Fibroblast of villous mesenchyme (primary cell): ENCODE measurements around the gene PCDHGB5. TPM values are rescaled to one million over a fixed set of nuclear protein-coding genes. Genes with fewer than 3 reads are reported as not detected.
A peak's percentile ranks its signal among the peaks of the same experiment; 100 is the strongest.
"Not testable (repeated sequence)": the region's sequence is repeated elsewhere in the genome, so short reads cannot be mapped to it uniquely, and the experiment has no call there.

ENCODE experiments used
- DNase-seq: peaks from one replicate; pipeline ENCODE4 v3.0.0-alpha.2; 2010; ENCODE audit warnings: low read depth
- H3K4me3 ChIP-seq: 2 replicates; pipeline ENCODE4 v1.5.1; 2011; ENCODE audit warnings: low read depth, mild to moderate bottlenecking, low read length
- total RNA-seq: library from RNA; depleted of rRNA; stranded (reverse); fragments of >200 nt; gene quantifications from 2 replicates; pipeline ENCODE4 v1.2.3, GENCODE V29; 2012
- TF ChIP-seq, protein P1 (sequence below): IDR thresholded peaks from 2 replicates; pipeline ENCODE4 v1.5.1; 2012; ENCODE audit warnings: low read depth, mild to moderate bottlenecking, low read length; ENCODE audit not compliant: insufficient read depth

PCDHGB5 gene
- total RNA-seq, 1 donor: 25.0 TPM

DNA sequence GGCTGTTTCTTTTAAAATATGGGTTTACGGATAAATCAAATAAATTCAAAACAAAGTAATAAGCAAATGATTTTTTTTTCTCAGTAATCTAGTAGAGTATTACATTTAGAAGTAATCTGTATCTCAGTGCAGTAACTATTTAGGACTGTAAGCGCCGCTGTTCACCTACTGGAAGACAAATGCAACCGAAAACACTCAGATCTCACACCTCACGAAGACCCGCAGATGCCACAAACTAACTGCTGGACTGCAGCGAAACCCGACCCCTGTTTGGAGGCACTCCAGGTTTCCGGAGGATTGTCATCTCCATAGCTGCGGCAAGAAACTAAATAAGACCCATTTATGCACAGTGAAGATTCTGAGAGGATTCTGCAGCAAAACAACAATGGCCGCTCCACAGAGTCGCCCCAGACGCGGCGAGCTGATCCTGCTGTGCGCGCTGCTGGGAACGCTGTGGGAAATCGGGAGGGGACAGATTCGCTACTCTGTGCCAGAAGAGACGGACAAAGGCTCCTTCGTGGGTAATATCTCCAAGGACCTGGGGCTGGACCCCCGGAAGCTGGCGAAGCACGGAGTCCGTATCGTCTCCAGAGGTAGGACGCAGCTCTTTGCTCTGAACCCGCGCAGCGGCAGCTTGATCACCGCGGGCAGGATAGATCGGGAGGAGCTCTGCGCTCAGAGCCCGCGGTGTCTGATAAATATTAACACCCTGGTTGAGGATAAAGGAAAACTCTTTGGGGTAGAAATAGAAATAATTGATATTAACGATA is 5.1 kb upstream of the PCDHGB5 start, which contains the start of gene PCDHGA8:
Gene PCDHGA8 (plus strand): TSS at position 205 of the 770 bp plus-strand sequence. CDS start 181 bp downstream, at position 386.
- H3K4me3 ChIP-seq: no peak within 1 kb of the TSS
- peak; percentile 9 for DNase-seq
- TF ChIP-seq, protein P1, sequence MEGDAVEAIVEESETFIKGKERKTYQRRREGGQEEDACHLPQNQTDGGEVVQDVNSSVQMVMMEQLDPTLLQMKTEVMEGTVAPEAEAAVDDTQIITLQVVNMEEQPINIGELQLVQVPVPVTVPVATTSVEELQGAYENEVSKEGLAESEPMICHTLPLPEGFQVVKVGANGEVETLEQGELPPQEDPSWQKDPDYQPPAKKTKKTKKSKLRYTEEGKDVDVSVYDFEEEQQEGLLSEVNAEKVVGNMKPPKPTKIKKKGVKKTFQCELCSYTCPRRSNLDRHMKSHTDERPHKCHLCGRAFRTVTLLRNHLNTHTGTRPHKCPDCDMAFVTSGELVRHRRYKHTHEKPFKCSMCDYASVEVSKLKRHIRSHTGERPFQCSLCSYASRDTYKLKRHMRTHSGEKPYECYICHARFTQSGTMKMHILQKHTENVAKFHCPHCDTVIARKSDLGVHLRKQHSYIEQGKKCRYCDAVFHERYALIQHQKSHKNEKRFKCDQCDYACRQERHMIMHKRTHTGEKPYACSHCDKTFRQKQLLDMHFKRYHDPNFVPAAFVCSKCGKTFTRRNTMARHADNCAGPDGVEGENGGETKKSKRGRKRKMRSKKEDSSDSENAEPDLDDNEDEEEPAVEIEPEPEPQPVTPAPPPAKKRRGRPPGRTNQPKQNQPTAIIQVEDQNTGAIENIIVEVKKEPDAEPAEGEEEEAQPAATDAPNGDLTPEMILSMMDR: peak; percentile 18

DNA sequence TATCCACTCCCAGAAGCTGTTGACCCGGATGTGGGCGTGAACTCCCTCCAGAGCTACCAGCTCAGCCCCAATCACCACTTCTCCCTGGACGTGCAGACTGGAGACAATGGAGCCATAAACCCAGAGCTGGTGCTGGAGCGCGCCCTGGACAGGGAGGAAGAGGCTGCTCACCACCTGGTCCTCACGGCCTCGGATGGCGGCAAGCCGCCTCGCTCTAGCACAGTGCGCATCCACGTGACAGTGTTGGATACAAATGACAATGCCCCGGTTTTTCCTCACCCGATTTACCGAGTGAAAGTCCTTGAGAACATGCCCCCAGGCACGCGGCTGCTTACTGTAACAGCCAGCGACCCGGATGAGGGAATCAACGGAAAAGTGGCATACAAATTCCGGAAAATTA is 4.5 kb upstream of the PCDHGB5 start:
- no peak for DNase-seq
- no peak overlapping the region for H3K4me3 ChIP-seq
- TF ChIP-seq, protein P1: no peak

DNA sequence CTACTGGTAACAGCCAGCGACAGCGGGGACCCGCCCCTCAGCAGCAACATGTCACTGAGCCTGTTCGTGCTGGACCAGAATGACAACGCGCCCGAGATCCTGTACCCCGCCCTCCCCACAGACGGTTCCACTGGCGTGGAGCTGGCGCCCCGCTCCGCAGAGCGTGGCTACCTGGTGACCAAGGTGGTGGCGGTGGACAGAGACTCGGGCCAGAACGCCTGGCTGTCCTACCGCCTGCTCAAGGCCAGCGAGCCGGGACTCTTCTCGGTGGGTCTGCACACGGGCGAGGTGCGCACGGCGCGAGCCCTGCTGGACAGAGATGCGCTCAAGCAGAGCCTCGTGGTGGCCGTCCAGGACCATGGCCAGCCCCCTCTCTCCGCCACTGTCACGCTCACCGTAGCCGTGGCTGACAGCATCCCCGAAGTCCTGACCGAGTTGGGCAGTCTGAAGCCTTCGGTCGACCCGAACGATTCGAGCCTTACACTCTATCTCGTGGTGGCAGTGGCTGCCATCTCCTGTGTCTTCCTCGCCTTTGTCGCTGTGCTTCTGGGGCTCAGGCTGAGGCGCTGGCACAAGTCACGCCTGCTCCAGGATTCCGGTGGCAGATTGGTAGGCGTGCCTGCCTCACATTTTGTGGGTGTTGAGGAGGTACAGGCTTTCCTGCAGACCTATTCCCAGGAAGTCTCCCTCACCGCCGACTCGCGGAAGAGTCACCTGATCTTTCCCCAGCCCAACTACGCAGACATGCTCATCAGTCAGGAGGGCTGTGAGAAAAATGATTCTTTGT is 3.2 kb upstream of the PCDHGB5 start:
- DNase-seq: not testable (repeated sequence)

DNA sequence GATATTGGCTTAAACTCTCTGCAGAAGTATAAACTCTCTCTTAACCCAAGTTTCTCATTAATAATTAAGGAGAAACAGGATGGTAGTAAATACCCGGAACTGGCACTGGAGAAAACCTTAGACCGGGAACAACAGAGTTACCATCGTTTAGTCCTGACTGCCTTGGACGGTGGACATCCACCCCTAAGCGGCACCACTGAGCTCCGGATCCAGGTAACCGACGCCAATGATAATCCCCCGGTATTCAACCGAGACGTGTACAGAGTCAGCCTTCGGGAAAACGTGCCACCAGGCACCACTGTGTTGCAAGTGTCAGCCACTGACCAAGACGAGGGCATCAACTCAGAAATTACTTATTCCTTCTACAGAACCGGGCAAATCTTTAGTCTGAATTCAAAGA is 861 bp downstream of the PCDHGB5 start:
- peak overlapping the region; percentile 3 for H3K4me3 ChIP-seq
- DNase-seq: no peak
- TF ChIP-seq, protein P1: no peak

More for the DNA sequence above, 3.2 kb upstream of the PCDHGB5 start:
- H3K4me3 ChIP-seq: not testable (repeated sequence)

DNA sequence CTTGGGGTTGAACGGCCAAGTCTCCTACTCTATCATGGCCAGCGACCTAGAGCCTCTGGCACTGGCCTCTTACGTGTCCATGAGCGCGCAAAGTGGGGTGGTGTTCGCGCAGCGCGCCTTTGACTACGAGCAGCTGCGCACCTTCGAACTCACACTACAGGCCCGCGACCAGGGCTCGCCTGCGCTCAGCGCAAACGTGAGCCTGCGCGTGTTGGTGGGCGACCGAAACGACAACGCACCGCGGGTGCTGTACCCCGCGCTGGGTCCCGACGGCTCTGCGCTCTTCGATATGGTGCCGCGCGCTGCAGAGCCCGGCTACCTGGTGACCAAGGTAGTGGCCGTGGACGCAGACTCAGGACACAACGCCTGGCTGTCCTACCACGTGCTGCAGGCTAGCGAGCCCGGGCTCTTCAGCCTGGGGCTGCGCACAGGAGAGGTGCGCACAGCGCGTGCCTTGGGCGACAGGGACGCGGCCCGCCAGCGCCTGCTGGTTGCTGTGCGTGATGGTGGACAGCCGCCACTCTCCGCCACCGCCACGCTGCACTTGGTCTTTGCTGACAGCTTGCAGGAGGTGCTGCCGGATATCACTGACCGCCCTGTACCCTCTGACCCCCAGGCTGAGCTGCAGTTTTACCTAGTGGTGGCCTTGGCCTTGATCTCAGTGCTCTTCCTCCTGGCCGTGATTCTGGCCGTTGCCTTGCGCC is 2.0 kb downstream of the PCDHGB5 start:
- TF ChIP-seq, protein P1: no peak
- no peak for DNase-seq
- H3K4me3 ChIP-seq: no peak overlapping the region

DNA sequence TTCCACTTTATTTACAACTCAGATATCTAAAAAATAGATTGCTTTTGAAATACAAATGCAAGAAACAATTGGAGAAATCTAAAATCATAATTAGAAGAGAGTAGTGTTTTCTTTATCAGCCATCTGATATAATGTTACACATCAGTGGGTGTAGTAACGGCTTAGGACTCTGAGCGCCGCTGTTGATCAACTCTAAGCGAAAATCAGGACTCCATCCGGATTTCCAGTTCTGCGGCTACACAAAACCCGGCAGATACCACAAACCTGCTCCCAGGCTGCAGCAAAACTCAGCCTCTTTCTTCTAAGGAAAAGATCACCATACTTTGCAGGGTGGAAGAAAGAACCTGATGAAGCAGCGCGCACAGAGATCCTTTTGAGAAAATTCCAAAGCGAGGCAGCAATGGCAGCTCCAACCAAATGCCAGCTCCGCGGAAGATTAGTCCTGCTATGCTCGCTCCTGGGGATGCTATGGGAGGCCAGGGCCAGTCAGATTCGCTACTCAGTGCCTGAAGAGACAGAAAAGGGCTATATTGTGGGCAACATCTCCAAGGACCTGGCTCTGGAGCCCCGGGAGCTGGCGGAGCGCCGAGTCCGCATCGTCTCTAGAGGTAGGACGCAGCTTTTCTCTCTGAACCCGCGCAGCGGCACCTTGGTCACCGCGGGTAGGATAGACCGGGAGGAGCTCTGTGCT is 5.0 kb downstream of the PCDHGB5 start, which contains the start of gene PCDHGA9:
Gene PCDHGA9 (plus strand): TSS at position 226 of the 691 bp plus-strand sequence. CDS start 175 bp downstream, at position 401.
- DNase-seq: peak; percentile 37
- H3K4me3 ChIP-seq: peak within 1 kb of the TSS; percentile 43
- TF ChIP-seq, protein P1: peak; percentile 42
